HepG2 (cell line): ENCODE measurements around the gene TRAK1. TPM values are rescaled to one million over a fixed set of nuclear protein-coding genes. Genes with fewer than 3 reads are reported as not detected.

ENCODE experiments used
- ARNT2 ChIP-seq: sonication (generic); formaldehyde crosslinking; IDR thresholded peaks from 2 replicates; pipeline ENCODE4 v1.8.0; 2022; ENCODE audit warnings: mild to moderate bottlenecking, low read depth, missing genetic modification reagents, moderate library complexity
- ATF3 ChIP-seq: sonication (generic); formaldehyde crosslinking; IDR thresholded peaks from 2 replicates; pipeline ENCODE4 v1.4.0; 2020; ENCODE audit warnings: missing genetic modification reagents
- ATF4 ChIP-seq, 2 experiments: fragments of 450-650 bp in 1 of 2; sonication (generic) in 1 of 2; formaldehyde crosslinking; IDR thresholded peaks; 2 replicates each; pipeline versions ENCODE4 v1.5.0 to v1.8.0; 2020 to 2022; ENCODE audit warnings: mild to moderate bottlenecking in 1 of 2, missing genetic modification reagents in 1 of 2
- BATF2 ChIP-seq: sonication (generic); formaldehyde crosslinking; IDR thresholded peaks from 2 replicates; pipeline ENCODE4 v1.8.0; 2022; ENCODE audit warnings: mild to moderate bottlenecking, missing genetic modification reagents, moderate library complexity
- DNMT1 ChIP-seq: sonication (generic); formaldehyde crosslinking; IDR thresholded peaks from 2 replicates; pipeline ENCODE4 v1.5.1; 2020; ENCODE audit warnings: mild to moderate bottlenecking, missing genetic modification reagents
- FOXK1 ChIP-seq: sonication (generic); formaldehyde crosslinking; IDR thresholded peaks from 2 replicates; pipeline ENCODE4 v1.4.0; 2020; ENCODE audit warnings: low read depth, missing genetic modification reagents, borderline replicate concordance
- GLMP ChIP-seq: sonication (generic); formaldehyde crosslinking; IDR thresholded peaks from 2 replicates; pipeline ENCODE4 v1.9.0; 2021; ENCODE audit warnings: missing genetic modification reagents, mild to moderate bottlenecking, borderline replicate concordance
- KDM4B ChIP-seq: sonication (generic); formaldehyde crosslinking; IDR thresholded peaks from 2 replicates; pipeline ENCODE4 v1.4.0; 2020; ENCODE audit warnings: missing genetic modification reagents
- KLF9 ChIP-seq: IDR thresholded peaks from 2 replicates; pipeline ENCODE4 v1.6.1; 2016; ENCODE audit warnings: low read depth
- MAX ChIP-seq: IDR thresholded peaks from 2 replicates; pipeline ENCODE4 v1.6.1; 2012; ENCODE audit warnings: inconsistent platforms
- NFRKB ChIP-seq: fragments of 450-650 bp; IDR thresholded peaks from 2 replicates; pipeline ENCODE4 v1.6.1; 2017
- NR0B2 ChIP-seq: sonication (generic); formaldehyde crosslinking; IDR thresholded peaks from 2 replicates; pipeline ENCODE4 v1.4.0; 2020; ENCODE audit warnings: mild to moderate bottlenecking, missing genetic modification reagents
- PRPF4 ChIP-seq: fragments of 200-400 bp; formaldehyde crosslinking; IDR thresholded peaks from 2 replicates; pipeline ENCODE4 v1.6.1; 2016; ENCODE audit warnings: low read length, low read depth; ENCODE audit not compliant: poor library complexity, severe bottlenecking
- REXO4 ChIP-seq: sonication (generic); formaldehyde crosslinking; IDR thresholded peaks from 2 replicates; pipeline ENCODE4 v1.8.0; 2022; ENCODE audit warnings: missing genetic modification reagents, mild to moderate bottlenecking, borderline replicate concordance
- SMC3 ChIP-seq: IDR thresholded peaks from 2 replicates; pipeline ENCODE4 v1.6.1; 2011; ENCODE audit warnings: low read length, improper control_type of control experiment
- ZBTB7B ChIP-seq: sonication (generic); formaldehyde crosslinking; IDR thresholded peaks from 2 replicates; pipeline ENCODE4 v1.4.0; 2020; ENCODE audit warnings: missing genetic modification reagents
- ZKSCAN1 ChIP-seq: fragments of 150-350 bp; IDR thresholded peaks from 2 replicates; pipeline ENCODE4 v1.6.1; 2014; ENCODE audit warnings: low read length
- ZNF382 ChIP-seq: sonication (generic); formaldehyde crosslinking; IDR thresholded peaks from 2 replicates; pipeline ENCODE4 v1.5.0; 2020; ENCODE audit warnings: missing genetic modification reagents, mild to moderate bottlenecking, borderline replicate concordance
- ZNF792 ChIP-seq: IDR thresholded peaks from 2 replicates; pipeline ENCODE4 v1.6.1; 2016
- polyA plus RNA-seq, 8 experiments: library from polyadenylated mRNA; depleted of rRNA in 3 of 8; stranded (reverse) in 7 of 8; unstranded in 1 of 8; fragments of >200 nt; fragmentation: Illumina TruSeq in 4 of 8; extraction: Trizol in 4 of 8; gene quantifications; 2 replicates each; pipeline versions ENCODE4 v1.2.1 to v1.2.3, GENCODE V29; 2011 to 2016; ENCODE audit warnings: low read depth in 4 of 8, missing spikeins in 1 of 8, mixed read lengths in 1 of 8; ENCODE audit not compliant: insufficient read depth in 1 of 8
- total RNA-seq, 5 experiments: library from RNA; depleted of rRNA; stranded (reverse); fragments of >200 nt; fragmentation: Illumina TruSeq; extraction: Trizol; gene quantifications; 2 replicates each; pipeline ENCODE4 v1.2.3, GENCODE V29; 2016; ENCODE audit warnings: low read depth in 1 of 5
- TF ChIP-seq, protein P1 (sequence below): sonication (generic); formaldehyde crosslinking; IDR thresholded peaks from 2 replicates; pipeline ENCODE4 v1.5.1; 2020; ENCODE audit warnings: mild to moderate bottlenecking, missing genetic modification reagents, moderate library complexity

TRAK1 gene
- total and polyA plus RNA-seq, 2 of the 13 experiments (the other 11 are each of a cell fraction or from before 2014, with no cell fraction given), result 20.5 to 46.6 TPM

- TF ChIP-seq, protein P1, sequence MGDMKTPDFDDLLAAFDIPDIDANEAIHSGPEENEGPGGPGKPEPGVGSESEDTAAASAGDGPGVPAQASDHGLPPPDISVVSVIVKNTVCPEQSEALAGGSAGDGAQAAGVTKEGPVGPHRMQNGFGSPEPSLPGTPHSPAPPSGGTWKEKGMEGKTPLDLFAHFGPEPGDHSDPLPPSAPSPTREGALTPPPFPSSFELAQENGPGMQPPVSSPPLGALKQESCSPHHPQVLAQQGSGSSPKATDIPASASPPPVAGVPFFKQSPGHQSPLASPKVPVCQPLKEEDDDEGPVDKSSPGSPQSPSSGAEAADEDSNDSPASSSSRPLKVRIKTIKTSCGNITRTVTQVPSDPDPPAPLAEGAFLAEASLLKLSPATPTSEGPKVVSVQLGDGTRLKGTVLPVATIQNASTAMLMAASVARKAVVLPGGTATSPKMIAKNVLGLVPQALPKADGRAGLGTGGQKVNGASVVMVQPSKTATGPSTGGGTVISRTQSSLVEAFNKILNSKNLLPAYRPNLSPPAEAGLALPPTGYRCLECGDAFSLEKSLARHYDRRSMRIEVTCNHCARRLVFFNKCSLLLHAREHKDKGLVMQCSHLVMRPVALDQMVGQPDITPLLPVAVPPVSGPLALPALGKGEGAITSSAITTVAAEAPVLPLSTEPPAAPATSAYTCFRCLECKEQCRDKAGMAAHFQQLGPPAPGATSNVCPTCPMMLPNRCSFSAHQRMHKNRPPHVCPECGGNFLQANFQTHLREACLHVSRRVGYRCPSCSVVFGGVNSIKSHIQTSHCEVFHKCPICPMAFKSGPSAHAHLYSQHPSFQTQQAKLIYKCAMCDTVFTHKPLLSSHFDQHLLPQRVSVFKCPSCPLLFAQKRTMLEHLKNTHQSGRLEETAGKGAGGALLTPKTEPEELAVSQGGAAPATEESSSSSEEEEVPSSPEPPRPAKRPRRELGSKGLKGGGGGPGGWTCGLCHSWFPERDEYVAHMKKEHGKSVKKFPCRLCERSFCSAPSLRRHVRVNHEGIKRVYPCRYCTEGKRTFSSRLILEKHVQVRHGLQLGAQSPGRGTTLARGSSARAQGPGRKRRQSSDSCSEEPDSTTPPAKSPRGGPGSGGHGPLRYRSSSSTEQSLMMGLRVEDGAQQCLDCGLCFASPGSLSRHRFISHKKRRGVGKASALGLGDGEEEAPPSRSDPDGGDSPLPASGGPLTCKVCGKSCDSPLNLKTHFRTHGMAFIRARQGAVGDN (CRISPR knock-in tag), result no peak
- no peak for TF ChIP-seq GLMP (CRISPR knock-in tag)
- no peak for TF ChIP-seq NR0B2 (CRISPR knock-in tag)
- TF ChIP-seq DNMT1, result no peak
- TF ChIP-seq ARNT2 (CRISPR knock-in tag), result no peak; the same call in 1 of the 2 replicates
- TF ChIP-seq KDM4B (CRISPR knock-in tag), result no peak
- no peak for TF ChIP-seq NFRKB
- TF ChIP-seq ZNF792 (CRISPR knock-in tag), result no peak; the same call in 1 of the 2 replicates
- no peak for TF ChIP-seq SMC3
- no peak for TF ChIP-seq ZKSCAN1
- no peak; the same call in 1 of the 2 replicates for TF ChIP-seq MAX
- no peak for TF ChIP-seq ZNF382 (CRISPR knock-in tag)
- no peak for TF ChIP-seq PRPF4
- TF ChIP-seq ZBTB7B (CRISPR knock-in tag), result peak; percentile 97
- no peak for TF ChIP-seq KLF9 (CRISPR knock-in tag)
- peak in 1 of 2 experiments; percentile 46; a peak in 1 of 4 replicates for TF ChIP-seq ATF4 (CRISPR knock-in tag; IDR thresholded peaks at IDR 0.05)
- TF ChIP-seq REXO4, result no peak
- peak; percentile 90 for TF ChIP-seq FOXK1 (CRISPR knock-in tag)
- TF ChIP-seq BATF2 (CRISPR knock-in tag), result no peak
- peak; percentile 66 for TF ChIP-seq ATF3
Observed at GRCh38 chr3:42130329-42131070, 39.3 kb downstream of the TRAK1 start (continued).
